Measurements from ENCODE around the gene PCBP3.
"Not testable (repeated sequence)": the region's sequence is repeated elsewhere in the genome, so short reads cannot be mapped to it uniquely, and the experiment has no call there.

The PCBP3 gene

DNA sequence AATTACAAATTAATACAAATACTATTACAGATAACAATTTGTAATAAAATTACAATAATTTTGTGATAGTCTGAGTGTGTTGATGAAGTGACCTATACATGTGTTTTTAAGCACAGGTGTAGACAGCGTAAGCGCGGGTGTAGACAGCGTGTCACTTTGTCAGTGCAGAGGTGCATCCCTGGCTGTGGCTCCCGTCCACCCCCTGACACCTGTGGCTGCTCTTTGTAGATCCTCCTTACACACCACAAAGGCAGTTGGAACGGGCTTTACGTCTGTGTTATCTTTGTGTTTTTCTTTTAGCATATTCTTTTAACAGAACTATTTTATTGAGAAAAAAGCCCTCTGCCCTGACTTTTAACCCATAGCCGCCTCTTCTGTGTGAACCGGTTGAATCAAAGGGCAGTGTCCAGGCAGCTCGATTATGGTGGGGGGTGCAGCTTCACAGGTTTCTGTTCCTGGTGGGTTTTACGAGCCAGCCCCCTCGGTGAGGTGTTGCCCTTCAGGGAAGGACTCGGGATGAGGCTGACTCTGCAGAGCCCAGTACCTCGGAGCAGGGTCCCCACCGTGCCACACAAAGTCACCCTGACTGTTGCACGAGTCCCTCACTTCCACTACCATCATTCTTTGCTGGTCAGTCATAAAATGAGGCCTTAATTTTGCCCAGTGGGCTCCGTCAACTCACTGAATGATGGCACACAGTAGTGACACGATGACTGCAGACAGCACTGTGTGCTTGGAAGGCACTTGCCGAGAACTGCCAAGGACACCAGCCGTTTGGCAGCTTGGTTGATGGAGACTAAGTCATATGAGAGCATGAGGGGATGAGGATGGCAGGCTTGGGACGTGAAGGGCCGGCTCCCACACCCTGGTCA is 251.6 kb downstream of the PCBP3 start:
- no peak for DNase-seq (ENCODE audit: low read depth)

- DNase-seq (ENCODE audit: low read depth) = no peak
Measured at GRCh38 chr21:45895778-45896370, 252.3 kb downstream of the PCBP3 start.

GRCh38 chr21:45896431-45896830 is 252.9 kb downstream of the PCBP3 start:
- not testable (repeated sequence) for DNase-seq (ENCODE audit: low read depth)

- DNase-seq (ENCODE audit: low read depth) = no peak
Measured at GRCh38 chr21:45897191-45898027, 253.9 kb downstream of the PCBP3 start.

DNA sequence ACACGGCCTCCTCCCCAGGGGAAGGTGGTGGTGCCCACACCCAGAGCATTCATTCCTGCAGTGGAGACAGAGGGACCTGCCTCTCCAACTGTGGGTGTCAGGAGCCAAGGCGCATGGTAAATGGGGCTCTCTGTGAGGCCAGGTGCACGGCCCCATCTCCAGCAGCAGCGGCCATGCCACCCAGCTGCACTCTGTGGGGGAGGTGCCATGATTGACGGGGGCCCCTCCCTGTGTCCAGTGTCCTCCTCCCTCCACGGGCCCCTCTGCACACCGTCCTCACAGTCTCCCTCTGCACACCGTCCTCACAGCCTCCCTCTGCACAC is 254.5 kb downstream of the PCBP3 start:
- DNase-seq (ENCODE audit: low read depth) = no peak

- no peak for DNase-seq (ENCODE audit: low read depth)
Measured at GRCh38 chr21:45898781-45899180, 255.3 kb downstream of the PCBP3 start.

GRCh38 chr21:45899317-45900033 is 255.9 kb downstream of the PCBP3 start:
- DNase-seq (ENCODE audit: low read depth) = no peak

- no peak for DNase-seq (ENCODE audit: low read depth)
Measured at GRCh38 chr21:45900034-45900868, 256.7 kb downstream of the PCBP3 start.

GRCh38 chr21:45901061-45901690 is 257.7 kb downstream of the PCBP3 start:
- no peak for DNase-seq (ENCODE audit: low read depth)

DNA sequence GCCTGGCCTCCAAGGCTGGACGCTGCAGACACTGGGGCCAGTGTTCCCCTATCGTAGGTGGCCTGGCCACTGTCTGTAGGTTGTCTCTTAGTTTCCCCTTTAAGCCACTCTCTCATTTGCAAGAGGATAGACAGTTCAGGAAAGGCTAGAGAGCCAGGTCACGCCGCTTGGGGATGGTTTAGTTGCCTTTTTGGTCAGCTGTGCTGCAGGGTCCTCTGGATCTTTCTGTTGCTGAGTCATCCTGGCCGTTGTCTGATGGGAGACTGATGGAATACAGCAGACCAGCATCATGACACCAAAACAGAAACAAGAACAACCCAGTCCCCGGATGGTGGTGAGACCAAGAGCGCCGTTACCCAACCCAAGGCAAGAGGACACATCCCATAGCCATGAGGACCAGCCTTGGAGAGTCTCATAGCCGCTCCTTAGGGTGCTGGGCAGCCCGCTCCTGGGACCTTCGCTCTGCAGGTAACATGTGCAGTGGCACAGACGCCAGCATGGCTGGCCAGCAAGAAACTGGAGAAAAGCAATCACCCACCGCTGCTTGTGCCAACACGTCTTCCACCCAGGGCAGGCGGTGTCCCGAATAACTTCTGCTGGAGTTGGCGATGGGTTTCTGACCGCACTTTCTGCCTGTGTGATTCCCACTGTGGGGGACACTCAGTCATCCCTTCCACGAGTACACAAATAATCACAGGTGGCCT is 258.9 kb downstream of the PCBP3 start:
- no peak for DNase-seq (ENCODE audit: low read depth)

GRCh38 chr21:45905196-45905595 is 261.7 kb downstream of the PCBP3 start:
- DNase-seq (ENCODE audit: low read depth) = no peak

GRCh38 chr21:45906196-45906805 is 262.8 kb downstream of the PCBP3 start:
- DNase-seq (ENCODE audit: low read depth) = no peak

- DNase-seq (ENCODE audit: low read depth) = no peak
Measured at GRCh38 chr21:45906859-45907258, 263.3 kb downstream of the PCBP3 start.

DNA sequence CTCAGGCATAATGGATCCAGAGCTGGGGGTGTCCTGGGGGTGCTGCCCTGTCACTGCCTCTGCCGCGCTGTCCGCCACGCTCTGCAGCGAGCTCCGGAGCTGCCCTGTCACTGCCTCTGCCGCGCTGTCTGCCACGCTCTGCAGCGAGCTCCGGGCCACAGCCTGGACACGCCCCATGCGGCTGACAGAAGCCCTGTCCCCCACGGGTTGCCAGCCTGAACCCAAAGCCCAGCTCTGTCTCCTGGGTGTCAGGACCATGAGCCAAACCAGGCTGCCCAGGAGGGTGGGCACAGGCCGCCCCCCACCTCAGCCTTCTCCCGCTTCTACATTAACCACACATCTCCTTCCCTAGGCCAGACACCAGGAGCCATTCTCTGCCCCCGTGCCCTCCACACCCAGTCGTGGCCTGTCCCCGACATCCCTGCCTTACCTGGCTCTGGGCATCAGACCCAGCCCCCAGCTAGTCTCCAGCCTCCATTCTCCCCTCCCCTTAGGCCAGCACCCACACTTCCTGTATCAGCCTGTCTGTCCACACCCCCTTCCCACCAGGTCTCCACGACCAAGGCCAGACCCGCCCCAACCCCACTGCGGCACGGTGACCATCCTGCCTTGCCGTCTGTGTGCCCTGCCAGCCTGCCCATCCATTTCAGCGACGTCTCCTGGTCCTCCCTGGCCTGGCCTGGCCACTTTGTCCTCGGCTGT is 265.2 kb downstream of the PCBP3 start:
- DNase-seq (ENCODE audit: low read depth) = no peak

GRCh38 chr21:45909238-45909988 is 265.9 kb downstream of the PCBP3 start:
- no peak for DNase-seq (ENCODE audit: low read depth)

DNA sequence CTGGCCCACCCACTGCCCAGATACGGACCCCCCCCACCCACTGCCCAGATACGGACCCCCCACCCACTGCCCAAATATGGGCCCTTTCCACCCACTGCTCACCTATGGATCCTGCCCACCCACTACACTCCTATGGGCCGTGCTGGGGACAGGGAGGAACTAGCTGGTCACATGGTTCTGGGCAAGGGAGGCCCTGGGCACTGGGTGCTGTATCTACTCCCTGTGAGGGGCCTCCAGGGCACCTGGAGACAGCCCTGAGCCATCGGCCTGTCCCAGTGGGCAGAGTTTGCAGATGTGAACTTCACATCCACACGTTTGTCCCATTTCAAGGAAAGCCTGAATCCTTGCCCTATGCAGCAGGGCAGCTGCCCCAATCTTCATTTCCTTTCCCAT is 266.6 kb downstream of the PCBP3 start:
- DNase-seq (ENCODE audit: low read depth) = no peak

- no peak for DNase-seq (ENCODE audit: low read depth)
Measured at GRCh38 chr21:45910548-45911221, 267.2 kb downstream of the PCBP3 start.

DNA sequence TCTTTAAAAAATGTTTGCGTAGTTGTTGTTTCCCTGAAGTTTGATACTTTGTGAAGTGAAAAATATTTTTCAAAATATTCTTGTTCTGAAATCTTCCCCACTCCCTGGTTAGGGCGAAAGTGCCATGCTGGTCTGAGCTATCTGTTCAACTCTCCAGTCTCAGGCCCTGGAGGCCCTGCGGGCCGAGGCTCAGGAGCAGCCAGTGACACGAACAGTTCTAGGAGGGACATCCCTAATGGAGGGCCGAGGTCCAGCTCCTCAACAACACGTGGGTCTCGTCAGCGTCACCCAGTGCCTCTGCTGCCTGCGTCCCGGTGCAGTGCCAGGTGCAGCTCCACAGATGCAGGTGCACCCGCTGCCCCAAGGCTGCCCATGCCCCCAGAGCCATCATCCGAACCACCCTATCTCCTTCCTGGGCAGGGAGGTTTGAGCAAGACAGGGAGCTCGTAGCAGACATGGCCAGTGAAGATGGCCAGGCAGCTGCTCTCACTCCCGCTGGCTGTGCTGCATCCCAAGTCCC is 268.3 kb downstream of the PCBP3 start:
- no peak for DNase-seq (ENCODE audit: low read depth)

Data from GM04503 (cell line).